HCT116 (cell line): ENCODE results near the gene COPZ1. TPM values are rescaled to one million over a fixed set of nuclear protein-coding genes. Genes with fewer than 3 reads are reported as not detected.
"Not testable (repeated sequence)": the region's sequence is repeated elsewhere in the genome, so short reads cannot be mapped to it uniquely, and the experiment has no call there.

Source experiments
- ATAC-seq: fragments of 200-7000 bp; cut with Tn5 transposase; 2 replicates; pipeline ENCODE4 v1.9.1; 2020; ENCODE audit warnings: mild to moderate bottlenecking, moderate library complexity
- BruUV-seq: library from RNA; stranded (reverse); fragments of 400-500 nt; replicated peaks from 2 replicates; lab custom pipeline; 2021; lab: Mats Ljungman, UMichigan
- CTCF ChIA-PET: fragments of 300-600 bp; sonication (Branson Sonifier 250); formaldehyde crosslinking; loops from one replicate; lab custom pipeline; 2021; ENCODE audit warnings: antibody characterized with exemption; lab: Charles Lee
- POLR2A ChIA-PET: fragments of 300-600, 350-600 bp; sonication (Branson Sonifier 250); formaldehyde crosslinking; loops from one replicate; lab custom pipeline; 2021; ENCODE audit warnings: antibody characterized with exemption; lab: Charles Lee
- RAD21 ChIA-PET, 2 experiments: fragments of 300-600 bp; sonication (Branson Sonifier 250); formaldehyde crosslinking; loops; one replicate each; lab custom pipeline; 2023; ENCODE audit warnings: low total read pairs in 2 of 2; ENCODE audit not compliant: uncharacterized antibody in 2 of 2, unreplicated experiment in 2 of 2, low non-redundant PET in 1 of 2; lab: Charles Lee
- DNase-seq: peaks from one replicate; pipeline ENCODE4 v3.0.0-alpha.2; 2010; ENCODE audit warnings: low read depth, low spot score
- H2AFZ ChIP-seq: fragments of 200-600 bp; shearing (Covaris generic), sonication (generic); 2 replicates; pipeline ENCODE4 v1.6.1; 2017; ENCODE audit warnings: low read depth, mixed run types, mixed read lengths, antibody characterized with exemption, low read length; ENCODE audit not compliant: poor library complexity, severe bottlenecking
- H3K27ac ChIP-seq: 2 replicates; pipeline ENCODE4 v1.5.1; 2012; ENCODE audit warnings: low read depth, low read length
- H3K27me3 ChIP-seq: fragments of 200-600 bp; sonication (generic); 2 replicates; pipeline ENCODE4 v1.6.1; 2016; ENCODE audit warnings: mixed run types, low read length, mixed read lengths; ENCODE audit not compliant: insufficient read depth
- H3K36me3 ChIP-seq, 2 experiments: fragments of 200-500 bp in 1 of 2; fragments of 200-600 bp in 1 of 2; sonication (Bioruptor generic) in 1 of 2; sonication (generic) in 1 of 2; 2 replicates each; pipeline versions ENCODE4 v1.5.1 to v1.6.1; 2014 to 2016; ENCODE audit warnings: low read length in 2 of 2, inconsistent platforms in 1 of 2, mixed read lengths in 1 of 2, mixed run types in 1 of 2; ENCODE audit not compliant: insufficient read depth in 2 of 2, control insufficient read depth in 1 of 2
- H3K4me1 ChIP-seq, 2 experiments: fragments of 200-600 bp in 1 of 2; sonication (generic) in 1 of 2; 2 replicates each; pipeline versions ENCODE4 v1.5.1 to v1.6.1; 2012 to 2017; ENCODE audit warnings: low read length in 2 of 2, inconsistent platforms in 1 of 2, mild to moderate bottlenecking in 1 of 2, mixed read lengths in 1 of 2, mixed run types in 1 of 2, moderate library complexity in 1 of 2; ENCODE audit not compliant: insufficient read depth in 2 of 2, control insufficient read depth in 1 of 2
- H3K4me2 ChIP-seq: fragments of 200-600 bp; sonication (generic); 2 replicates; pipeline ENCODE4 v1.6.1; 2017; ENCODE audit warnings: mixed run types, low read length, mixed read lengths
- H3K4me3 ChIP-seq, 2 experiments: fragments of 200-600 bp in 1 of 2; sonication (generic) in 1 of 2; replicated peaks in 1 of 2; 2 replicates each; pipeline ENCODE4 v1.5.1; 2011 to 2016; ENCODE audit warnings: low read length in 2 of 2, control low read depth in 1 of 2, low read depth in 1 of 2, mild to moderate bottlenecking in 1 of 2, mixed read lengths in 1 of 2, mixed run types in 1 of 2
- H3K79me2 ChIP-seq: fragments of 200-600 bp; sonication (generic); 2 replicates; pipeline ENCODE4 v1.6.1; 2017; ENCODE audit warnings: mild to moderate bottlenecking, mixed run types, low read length, moderate library complexity, mixed read lengths; ENCODE audit not compliant: insufficient read depth
- H3K9ac ChIP-seq: fragments of 200-600 bp; sonication (generic); 2 replicates; pipeline ENCODE4 v1.6.1; 2016; ENCODE audit warnings: low read length, mixed read lengths
- H3K9me2 ChIP-seq: fragments of 200-600 bp; sonication (generic), shearing (Covaris generic); 2 replicates; pipeline ENCODE4 v1.6.1; 2017; ENCODE audit warnings: mixed run types, mild to moderate bottlenecking, moderate library complexity; ENCODE audit not compliant: insufficient read depth
- H3K9me3 ChIP-seq, 2 experiments: fragments of 200-500 bp in 1 of 2; fragments of 200-600 bp in 1 of 2; sonication (Bioruptor generic) in 1 of 2; sonication (generic) in 1 of 2; 2 replicates each; pipeline ENCODE4 v1.6.1; 2014 to 2017; ENCODE audit warnings: low read length in 2 of 2, mixed read lengths in 2 of 2, inconsistent platforms in 1 of 2, low read depth in 1 of 2, mild to moderate bottlenecking in 1 of 2, mixed run types in 1 of 2, moderate library complexity in 1 of 2; ENCODE audit not compliant: control insufficient read depth in 1 of 2, insufficient read depth in 1 of 2
- H4K20me1 ChIP-seq: fragments of 200-600 bp; sonication (generic), shearing (Covaris generic); 2 replicates; pipeline ENCODE4 v1.6.1; 2017; ENCODE audit warnings: mixed run types, mild to moderate bottlenecking, moderate library complexity; ENCODE audit not compliant: insufficient read depth
- TCF7L2 ChIP-seq: IDR thresholded peaks from 2 replicates; pipeline ENCODE4 v1.7.0; 2011; ENCODE audit warnings: borderline replicate concordance, inconsistent platforms; ENCODE audit not compliant: insufficient read depth, insufficient read length; ENCODE audit errors: extremely low read depth
- intact Hi-C: fragments of 100-400 bp; cut with micrococcal nuclease; formaldehyde crosslinking; loops from 2 replicates; pipeline ENCODE4 v1.10.0; 2022
- total RNA-seq: library from RNA; stranded (reverse); gene quantifications from one replicate; pipeline ENCODE4 v1.2.1, GENCODE V29; 2021; ENCODE audit not compliant: unreplicated experiment
- TF ChIP-seq, protein P1 (sequence below), 3 experiments: fragments of 200-600 bp in 1 of 3; sonication (generic) in 1 of 3; IDR thresholded peaks in 2 of 3; conservative IDR thresholded peaks in 1 of 3; 2 replicates each; pipeline ENCODE4 v1.5.1; 2012 to 2017; ENCODE audit warnings: low read depth in 2 of 3, low read length in 2 of 3, antibody characterized with exemption in 1 of 3, borderline replicate concordance in 1 of 3, control low read depth in 1 of 3, mild to moderate bottlenecking in 1 of 3, mixed read lengths in 1 of 3, mixed run types in 1 of 3, moderate library complexity in 1 of 3; ENCODE audit not compliant: insufficient read depth in 1 of 3

COPZ1 gene
- total RNA-seq, 1 experiment from 2014 or later: 191 TPM

- BruUV-seq, DNase-seq, H3K9me2 ChIP-seq, intact Hi-C loops, ATAC-seq, H3K4me3 ChIP-seq, H3K27ac ChIP-seq, H3K27me3 ChIP-seq, H2AFZ ChIP-seq, H3K9me3 ChIP-seq: not testable (repeated sequence)
- Histone ChIP-seq H3K4me2 (peak overlapping the region; percentile 88), H3K36me3 (peaks cover 42 to 64% of the 10 kb centered on the region in 2 experiments), H3K79me2 (peaks cover 61% of the 10 kb centered on the region), H4K20me1 (peaks cover 55% of the 10 kb centered on the region), H3K9ac (0 out of 2 replicates have a peak overlapping the region, but pooled peaks have one; percentile 97), H3K4me1 (peaks cover 11 to 68% of the 10 kb centered on the region in 2 experiments; a peak in 3 of 4 replicates)
- ChIA-PET RAD21 (interaction anchor here in 1 of 2 experiments (0.5 kb wide), 1 partner anchor 65 kb away, joined by 4 read pairs; no protein-coding TSS in a partner anchor), POLR2A (interaction anchor here (1.1 to 2.3 kb wide), 4 partner anchors 14 to 75 kb away, joined by 3 to 5 read pairs (median 4); partner anchors contain the start of gene COPZ1), CTCF (interaction anchor here (0.8 kb wide), 1 partner anchor 10 kb away, joined by 3 read pairs; no protein-coding TSS in a partner anchor)
Observed at GRCh38 chr12:54284070-54284780, 40.7 kb upstream of the COPZ1 start.

- ATAC-seq: no peak
- intact Hi-C loops: loop anchor here (2.0 kb wide), 1 partner anchor 73 kb away; no protein-coding TSS in a partner anchor
- POLR2A ChIA-PET: interaction anchor here (0.7 to 2.3 kb wide), 7 partner anchors 13 to 43 kb away, joined by 3 to 8 read pairs (median 4); partner anchors contain the start of gene COPZ1
Observed at GRCh38 chr12:54285150-54286041, 39.5 kb upstream of the COPZ1 start.

More at GRCh38 chr12:54285150-54286041, 39.5 kb upstream of the COPZ1 start:
- Histone ChIP-seq H3K79me2 (peaks cover 57% of the 10 kb centered on the region), H3K4me3 (no peak overlapping the region), H3K9ac (no peak overlapping the region), H3K27ac (0 out of 2 replicates have a peak overlapping the region, but pooled peaks have one; percentile 16), H3K36me3 (peaks cover 42 to 64% of the 10 kb centered on the region in 2 experiments), H2AFZ (no peak overlapping the region), H3K9me3 (no peaks in the 10 kb centered on the region), H3K9me2 (no peaks in the 10 kb centered on the region), H4K20me1 (peaks cover 55% of the 10 kb centered on the region), H3K4me2 (no peak overlapping the region), H3K4me1 (peaks cover 11 to 65% of the 10 kb centered on the region in 2 experiments; a peak in 3 of 4 replicates), H3K27me3 (no peaks in the 10 kb centered on the region)
- BruUV-seq: no TSS peak
- CTCF ChIA-PET: interaction anchor here (0.5 to 2.0 kb wide), 4 partner anchors 9 to 85 kb away, joined by 3 to 10 read pairs (median 3); partner anchors contain the start of gene COPZ1
- RAD21 ChIA-PET: no interaction called here
- DNase-seq: no peak
- no peak for TF ChIP-seq TCF7L2
- TF ChIP-seq, protein P1, sequence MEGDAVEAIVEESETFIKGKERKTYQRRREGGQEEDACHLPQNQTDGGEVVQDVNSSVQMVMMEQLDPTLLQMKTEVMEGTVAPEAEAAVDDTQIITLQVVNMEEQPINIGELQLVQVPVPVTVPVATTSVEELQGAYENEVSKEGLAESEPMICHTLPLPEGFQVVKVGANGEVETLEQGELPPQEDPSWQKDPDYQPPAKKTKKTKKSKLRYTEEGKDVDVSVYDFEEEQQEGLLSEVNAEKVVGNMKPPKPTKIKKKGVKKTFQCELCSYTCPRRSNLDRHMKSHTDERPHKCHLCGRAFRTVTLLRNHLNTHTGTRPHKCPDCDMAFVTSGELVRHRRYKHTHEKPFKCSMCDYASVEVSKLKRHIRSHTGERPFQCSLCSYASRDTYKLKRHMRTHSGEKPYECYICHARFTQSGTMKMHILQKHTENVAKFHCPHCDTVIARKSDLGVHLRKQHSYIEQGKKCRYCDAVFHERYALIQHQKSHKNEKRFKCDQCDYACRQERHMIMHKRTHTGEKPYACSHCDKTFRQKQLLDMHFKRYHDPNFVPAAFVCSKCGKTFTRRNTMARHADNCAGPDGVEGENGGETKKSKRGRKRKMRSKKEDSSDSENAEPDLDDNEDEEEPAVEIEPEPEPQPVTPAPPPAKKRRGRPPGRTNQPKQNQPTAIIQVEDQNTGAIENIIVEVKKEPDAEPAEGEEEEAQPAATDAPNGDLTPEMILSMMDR (IDR thresholded peaks at IDR 0.05 in 2 of 3, conservative IDR thresholded peaks at IDR 0.05 in 1 of 3; ENCODE audit: borderline replicate concordance in 1 of 3, insufficient read depth in 1 of 3, low read depth in 2 of 3, low read length in 2 of 3): peak in 2 of 3 experiments; percentile 23 to 48; a peak in 2 of 6 replicates
- TF ChIP-seq, all 23 proteins: peak for 1
